ENCODE results near the gene DACH1. TPM values are rescaled to one million over a fixed set of nuclear protein-coding genes. Genes with fewer than 3 reads are reported as not detected.

Gene DACH1
- total RNA-seq, 1 experiment from 2014 or later, result 0.31 TPM

- no peaks in the 10 kb centered on the region for H3K9me3 Mint-ChIP-seq
- ChIA-PET POLR2A (interaction anchor here (0.5 kb wide), 1 partner anchor 949 kb away, joined by 3 read pairs; no protein-coding TSS in a partner anchor), CTCF (no interaction called here)
- TF ChIP-seq IRF1 (CRISPR knock-in tag; IDR thresholded peaks at IDR 0.05), result no peak
- no peak for TF ChIP-seq NR3C1 (CRISPR knock-in tag; conservative IDR thresholded peaks at IDR 0.05; ENCODE audit: low read depth)
- TF ChIP-seq FOXJ3 (CRISPR knock-in tag; IDR thresholded peaks at IDR 0.05; ENCODE audit: borderline replicate concordance), result no peak
- no peak for TF ChIP-seq FOXP4 (CRISPR knock-in tag; IDR thresholded peaks at IDR 0.05)
- no peak for TF ChIP-seq ZSCAN18 (CRISPR knock-in tag; IDR thresholded peaks at IDR 0.05)
- TF ChIP-seq, protein P1, sequence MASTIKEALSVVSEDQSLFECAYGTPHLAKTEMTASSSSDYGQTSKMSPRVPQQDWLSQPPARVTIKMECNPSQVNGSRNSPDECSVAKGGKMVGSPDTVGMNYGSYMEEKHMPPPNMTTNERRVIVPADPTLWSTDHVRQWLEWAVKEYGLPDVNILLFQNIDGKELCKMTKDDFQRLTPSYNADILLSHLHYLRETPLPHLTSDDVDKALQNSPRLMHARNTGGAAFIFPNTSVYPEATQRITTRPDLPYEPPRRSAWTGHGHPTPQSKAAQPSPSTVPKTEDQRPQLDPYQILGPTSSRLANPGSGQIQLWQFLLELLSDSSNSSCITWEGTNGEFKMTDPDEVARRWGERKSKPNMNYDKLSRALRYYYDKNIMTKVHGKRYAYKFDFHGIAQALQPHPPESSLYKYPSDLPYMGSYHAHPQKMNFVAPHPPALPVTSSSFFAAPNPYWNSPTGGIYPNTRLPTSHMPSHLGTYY (CRISPR knock-in tag; IDR thresholded peaks at IDR 0.05), result no peak
- no peak for TF ChIP-seq ZBTB21 (CRISPR knock-in tag; IDR thresholded peaks at IDR 0.05; ENCODE audit: borderline replicate concordance)
- no peak for TF ChIP-seq PRRX2 (CRISPR knock-in tag; IDR thresholded peaks at IDR 0.05)
- no peak for TF ChIP-seq ZBTB43 (CRISPR knock-in tag; IDR thresholded peaks at IDR 0.05)
- TF ChIP-seq ZNF671 (CRISPR knock-in tag; IDR thresholded peaks at IDR 0.05), result no peak
- TF ChIP-seq USF2 (CRISPR knock-in tag; IDR thresholded peaks at IDR 0.05), result no peak
- no peak for TF ChIP-seq CREM (CRISPR knock-in tag; IDR thresholded peaks at IDR 0.05)
- TF ChIP-seq, protein P2, sequence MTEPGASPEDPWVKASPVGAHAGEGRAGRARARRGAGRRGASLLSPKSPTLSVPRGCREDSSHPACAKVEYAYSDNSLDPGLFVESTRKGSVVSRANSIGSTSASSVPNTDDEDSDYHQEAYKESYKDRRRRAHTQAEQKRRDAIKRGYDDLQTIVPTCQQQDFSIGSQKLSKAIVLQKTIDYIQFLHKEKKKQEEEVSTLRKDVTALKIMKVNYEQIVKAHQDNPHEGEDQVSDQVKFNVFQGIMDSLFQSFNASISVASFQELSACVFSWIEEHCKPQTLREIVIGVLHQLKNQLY (CRISPR knock-in tag; IDR thresholded peaks at IDR 0.05), result no peak
- TF ChIP-seq E2F5 (CRISPR knock-in tag; IDR thresholded peaks at IDR 0.05), result no peak
- TF ChIP-seq ZNF138 (CRISPR knock-in tag; conservative IDR thresholded peaks at IDR 0.05), result no peak
- H3K4me3 Mint-ChIP-seq, result no peak overlapping the region
- no peaks in the 10 kb centered on the region; the same call in 1 of the 2 replicates for H3K27me3 Mint-ChIP-seq (ENCODE audit: low read depth)
- DNase-seq (ENCODE audit: low spot score) (no peak), ATAC-seq (no peak)
- H3K4me1 Mint-ChIP-seq, result peaks cover 7% of the 10 kb centered on the region
- no peaks in the 10 kb centered on the region for H3K36me3 Mint-ChIP-seq
- no peak overlapping the region for H3K27ac Mint-ChIP-seq
Observed at GRCh38 chr13:71704656-71705055, 162.3 kb downstream of the DACH1 start.

- Mint-ChIP-seq H3K4me3 (no peak overlapping the region), H3K4me1 (peaks cover 11% of the 10 kb centered on the region), H3K9me3 (no peaks in the 10 kb centered on the region), H3K27ac (no peak overlapping the region), H3K27me3 (ENCODE audit: low read depth) (no peaks in the 10 kb centered on the region), H3K36me3 (no peaks in the 10 kb centered on the region)
- no peak for TF ChIP-seq GTF2I (CRISPR knock-in tag; conservative IDR thresholded peaks at IDR 0.05)
- TF ChIP-seq, protein P3, sequence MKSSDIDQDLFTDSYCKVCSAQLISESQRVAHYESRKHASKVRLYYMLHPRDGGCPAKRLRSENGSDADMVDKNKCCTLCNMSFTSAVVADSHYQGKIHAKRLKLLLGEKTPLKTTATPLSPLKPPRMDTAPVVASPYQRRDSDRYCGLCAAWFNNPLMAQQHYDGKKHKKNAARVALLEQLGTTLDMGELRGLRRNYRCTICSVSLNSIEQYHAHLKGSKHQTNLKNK (CRISPR knock-in tag; IDR thresholded peaks at IDR 0.05), result no peak
- TF ChIP-seq JAZF1 (CRISPR knock-in tag; IDR thresholded peaks at IDR 0.05), result no peak
- no peak for TF ChIP-seq TP53 (CRISPR knock-in tag; IDR thresholded peaks at IDR 0.05)
- TF ChIP-seq, protein P4, sequence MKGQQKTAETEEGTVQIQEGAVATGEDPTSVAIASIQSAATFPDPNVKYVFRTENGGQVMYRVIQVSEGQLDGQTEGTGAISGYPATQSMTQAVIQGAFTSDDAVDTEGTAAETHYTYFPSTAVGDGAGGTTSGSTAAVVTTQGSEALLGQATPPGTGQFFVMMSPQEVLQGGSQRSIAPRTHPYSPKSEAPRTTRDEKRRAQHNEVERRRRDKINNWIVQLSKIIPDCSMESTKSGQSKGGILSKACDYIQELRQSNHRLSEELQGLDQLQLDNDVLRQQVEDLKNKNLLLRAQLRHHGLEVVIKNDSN (CRISPR knock-in tag; IDR thresholded peaks at IDR 0.05), result no peak
- ATAC-seq (no peak), DNase-seq (ENCODE audit: low spot score) (no peak)
- ChIA-PET CTCF (no interaction called here), POLR2A (no interaction called here)
Observed at GRCh38 chr13:71703138-71703537, 163.9 kb downstream of the DACH1 start.
